Measurements from ENCODE around the gene ZKSCAN8. TPM values are rescaled to one million over a fixed set of nuclear protein-coding genes. Genes with fewer than 3 reads are reported as not detected.

ZKSCAN8 gene
- total RNA-seq, 2 donors from 2014 or later = 20.2 to 24.6 TPM

GRCh38 chr6:28124350-28124970 lies 17.2 kb upstream of the ZKSCAN8 start, which contains the start of gene ZSCAN16:
Gene ZSCAN16 (plus strand): TSS chr6:28124609. CDS start chr6:28125444, 835 bp downstream.
- Mint-ChIP-seq H3K4me3 (peak within 1 kb of the TSS; percentile 92), H3K27ac (peak within 1 kb of the TSS; percentile 100), H3K4me1 (peaks cover 53% of the 10 kb centered on the region), H3K27me3 (no peaks in the 10 kb centered on the region), H3K36me3 (ENCODE audit: low read depth) (peaks cover 20% of the 10 kb centered on the region)
- H3K9me3 ChIP-seq (ENCODE audit: control insufficient read depth, low read length, poor library complexity, severe bottlenecking) = no peaks in the 10 kb centered on the region
- ATAC-seq = peak; percentile 76
- peak; percentile 51 to 63 (median 60) for DNase-seq

GRCh38 chr6:28124971-28125353 lies 16.7 kb upstream of the ZKSCAN8 start:
- H3K27ac Mint-ChIP-seq = peak overlapping the region; percentile 100
- peak; percentile 82 for ATAC-seq
- H3K9me3 ChIP-seq (ENCODE audit: control insufficient read depth, low read length, poor library complexity, severe bottlenecking) = no peaks in the 10 kb centered on the region
- DNase-seq = no peak
- H3K4me1 Mint-ChIP-seq = peaks cover 55% of the 10 kb centered on the region
- H3K4me3 Mint-ChIP-seq = peak overlapping the region; percentile 92
- H3K36me3 Mint-ChIP-seq (ENCODE audit: low read depth) = peaks cover 21% of the 10 kb centered on the region
- no peaks in the 10 kb centered on the region for H3K27me3 Mint-ChIP-seq

- ATAC-seq = peak; percentile 31
- Mint-ChIP-seq H3K27me3 (no peaks in the 10 kb centered on the region), H3K27ac (peak overlapping the region; percentile 100), H3K36me3 (ENCODE audit: low read depth) (peaks cover 21% of the 10 kb centered on the region), H3K4me1 (peaks cover 55% of the 10 kb centered on the region), H3K4me3 (peak overlapping the region; percentile 92)
- no peak for DNase-seq
- no peaks in the 10 kb centered on the region for H3K9me3 ChIP-seq (ENCODE audit: control insufficient read depth, low read length, poor library complexity, severe bottlenecking)
Measured at GRCh38 chr6:28125401-28125800, 16.3 kb upstream of the ZKSCAN8 start.

GRCh38 chr6:28134015-28134414 lies 7.7 kb upstream of the ZKSCAN8 start:
- H3K4me3 Mint-ChIP-seq = no peak overlapping the region
- no peak for DNase-seq
- peaks cover 60% of the 10 kb centered on the region for H3K4me1 Mint-ChIP-seq
- no peaks in the 10 kb centered on the region for H3K27me3 Mint-ChIP-seq
- peak; percentile 16 for ATAC-seq
- no peaks in the 10 kb centered on the region for H3K9me3 ChIP-seq (ENCODE audit: control insufficient read depth, low read length, poor library complexity, severe bottlenecking)
- H3K27ac Mint-ChIP-seq = peak overlapping the region; percentile 89
- peaks cover 12% of the 10 kb centered on the region for H3K36me3 Mint-ChIP-seq (ENCODE audit: low read depth)

- DNase-seq (no peak), ATAC-seq (no peak)
- H3K9me3 ChIP-seq (ENCODE audit: control insufficient read depth, low read length, poor library complexity, severe bottlenecking) = no peaks in the 10 kb centered on the region
- Mint-ChIP-seq H3K36me3 (ENCODE audit: low read depth) (peaks cover 6% of the 10 kb centered on the region), H3K4me3 (no peak overlapping the region), H3K27ac (peak overlapping the region; percentile 89), H3K27me3 (no peaks in the 10 kb centered on the region), H3K4me1 (peaks cover 54% of the 10 kb centered on the region)
Measured at GRCh38 chr6:28134716-28135115, 7.0 kb upstream of the ZKSCAN8 start.

GRCh38 chr6:28135393-28135792 lies 6.3 kb upstream of the ZKSCAN8 start:
- DNase-seq (no peak), ATAC-seq (no peak)
- H3K27me3 Mint-ChIP-seq = no peaks in the 10 kb centered on the region
- peaks cover 6% of the 10 kb centered on the region for H3K36me3 Mint-ChIP-seq (ENCODE audit: low read depth)
- peaks cover 57% of the 10 kb centered on the region for H3K4me1 Mint-ChIP-seq
- no peaks in the 10 kb centered on the region for H3K9me3 ChIP-seq (ENCODE audit: control insufficient read depth, low read length, poor library complexity, severe bottlenecking)
- peak overlapping the region; percentile 96 for H3K4me3 Mint-ChIP-seq
- H3K27ac Mint-ChIP-seq = peak overlapping the region; percentile 100

- peak overlapping the region; percentile 100 for H3K27ac Mint-ChIP-seq
- no peaks in the 10 kb centered on the region for H3K9me3 ChIP-seq (ENCODE audit: control insufficient read depth, low read length, poor library complexity, severe bottlenecking)
- H3K27me3 Mint-ChIP-seq = no peaks in the 10 kb centered on the region
- peak overlapping the region; percentile 96 for H3K4me3 Mint-ChIP-seq
- H3K36me3 Mint-ChIP-seq (ENCODE audit: low read depth) = peaks cover 6% of the 10 kb centered on the region
- DNase-seq = peak; percentile 28 to 58 (median 45)
- ATAC-seq = peak; percentile 48
- H3K4me1 Mint-ChIP-seq = peaks cover 62% of the 10 kb centered on the region
Measured at GRCh38 chr6:28136585-28137504, 4.8 kb upstream of the ZKSCAN8 start.

- peak in 1 of 3 donors; percentile 9 for DNase-seq
- peak overlapping the region; percentile 100 for H3K27ac Mint-ChIP-seq
- H3K27me3 Mint-ChIP-seq = no peaks in the 10 kb centered on the region
- peak; percentile 70 for ATAC-seq
- H3K4me1 Mint-ChIP-seq = peaks cover 59% of the 10 kb centered on the region
- H3K9me3 ChIP-seq (ENCODE audit: control insufficient read depth, low read length, poor library complexity, severe bottlenecking) = no peaks in the 10 kb centered on the region
- H3K4me3 Mint-ChIP-seq = peak overlapping the region; percentile 96
- peaks cover 6% of the 10 kb centered on the region for H3K36me3 Mint-ChIP-seq (ENCODE audit: low read depth)
Measured at GRCh38 chr6:28137505-28137981, 4.1 kb upstream of the ZKSCAN8 start.

- Mint-ChIP-seq H3K4me1 (peaks cover 53% of the 10 kb centered on the region), H3K27ac (peak overlapping the region; percentile 97), H3K4me3 (peak overlapping the region; percentile 96), H3K27me3 (no peaks in the 10 kb centered on the region), H3K36me3 (ENCODE audit: low read depth) (peaks cover 7% of the 10 kb centered on the region)
- DNase-seq (no peak), ATAC-seq (no peak)
- no peaks in the 10 kb centered on the region for H3K9me3 ChIP-seq (ENCODE audit: control insufficient read depth, low read length, poor library complexity, severe bottlenecking)
Measured at GRCh38 chr6:28139860-28140543, 1.7 kb upstream of the ZKSCAN8 start.

GRCh38 chr6:28140616-28141015 lies 1.1 kb upstream of the ZKSCAN8 start:
- ATAC-seq (no peak), DNase-seq (no peak)
- H3K4me1 Mint-ChIP-seq = peaks cover 49% of the 10 kb centered on the region
- peak overlapping the region; percentile 96 for H3K4me3 Mint-ChIP-seq
- peaks cover 7% of the 10 kb centered on the region for H3K36me3 Mint-ChIP-seq (ENCODE audit: low read depth)
- peak overlapping the region; percentile 97 for H3K27ac Mint-ChIP-seq
- H3K9me3 ChIP-seq (ENCODE audit: control insufficient read depth, low read length, poor library complexity, severe bottlenecking) = no peaks in the 10 kb centered on the region
- H3K27me3 Mint-ChIP-seq = no peaks in the 10 kb centered on the region

- Mint-ChIP-seq H3K4me3 (peak overlapping the region; percentile 96), H3K27ac (peak overlapping the region; percentile 97), H3K4me1 (peaks cover 34% of the 10 kb centered on the region), H3K36me3 (ENCODE audit: low read depth) (peaks cover 5% of the 10 kb centered on the region), H3K27me3 (no peaks in the 10 kb centered on the region)
- DNase-seq (no peak), ATAC-seq (no peak)
- H3K9me3 ChIP-seq (ENCODE audit: control insufficient read depth, low read length, poor library complexity, severe bottlenecking) = no peaks in the 10 kb centered on the region
Measured at GRCh38 chr6:28142446-28142845, 763 bp downstream of the ZKSCAN8 start.

GRCh38 chr6:28145231-28145630 lies 3.5 kb downstream of the ZKSCAN8 start:
- no peaks in the 10 kb centered on the region for H3K9me3 ChIP-seq (ENCODE audit: control insufficient read depth, low read length, poor library complexity, severe bottlenecking)
- DNase-seq = no peak
- Mint-ChIP-seq H3K27me3 (no peaks in the 10 kb centered on the region), H3K4me1 (peaks cover 31% of the 10 kb centered on the region), H3K4me3 (no peak overlapping the region), H3K27ac (no peak overlapping the region), H3K36me3 (ENCODE audit: low read depth) (peaks cover 19% of the 10 kb centered on the region)
- no peak for ATAC-seq

GRCh38 chr6:28152531-28152930 lies 10.8 kb downstream of the ZKSCAN8 start:
- Mint-ChIP-seq H3K27me3 (no peaks in the 10 kb centered on the region), H3K36me3 (ENCODE audit: low read depth) (peaks cover 43% of the 10 kb centered on the region)
- no peak for ATAC-seq

More at GRCh38 chr6:28152531-28152930, 10.8 kb downstream of the ZKSCAN8 start:
- H3K9me3 ChIP-seq (ENCODE audit: control insufficient read depth, low read length, poor library complexity, severe bottlenecking) = no peaks in the 10 kb centered on the region
- DNase-seq = no peak
- H3K27ac Mint-ChIP-seq = no peak overlapping the region
- H3K4me1 Mint-ChIP-seq = peaks cover 10% of the 10 kb centered on the region
- no peak overlapping the region for H3K4me3 Mint-ChIP-seq

Measured in T-helper 17 cell (primary cell).